GM13976 (cell line): Measurements from ENCODE around the gene ABCC4.

Source experiments
- DNase-seq: peaks from one replicate; pipeline ENCODE4 v3.0.0; 2012; ENCODE audit warnings: low spot score
- CTCF ChIP-seq: IDR thresholded peaks from 2 replicates; pipeline ENCODE4 v1.5.1; 2012; ENCODE audit warnings: borderline replicate concordance, mild to moderate bottlenecking; ENCODE audit not compliant: insufficient read depth; ENCODE audit errors: extremely low read depth, missing control alignments, control extremely low read depth
- in situ Hi-C: fragments of 300-500 bp; cut with MboI; formaldehyde crosslinking; loops from one replicate; pipeline ENCODE4 v1.12.0; 2022; ENCODE audit warnings: low sequenced_read_pairs, mixed read lengths, inconsistent platforms; ENCODE audit not compliant: unreplicated experiment

ABCC4 gene

GRCh38 chr13:95301183-95301967 is at the start of gene ABCC4:
ABCC4 (minus strand) TSS chr13:95301451; CDS start chr13:95301314, 137 bp downstream.
- DNase-seq, result peak; percentile 92
- TF ChIP-seq CTCF, result no peak
- in situ Hi-C loops, result loop anchor here (10.0 kb wide), 1 partner anchor 93 kb away; no protein-coding TSS in a partner anchor

GRCh38 chr13:95349267-95349666 is 48.0 kb upstream of the ABCC4 start:
- DNase-seq, result no peak
- in situ Hi-C loops, result no loop called here
- no peak for TF ChIP-seq CTCF

- in situ Hi-C loops, result no loop called here
- no peak for DNase-seq
- TF ChIP-seq CTCF, result no peak
These were observed 42.7 kb upstream of the ABCC4 start for GRCh38 chr13:95343944-95344343.

GRCh38 chr13:95341441-95341840 is 40.2 kb upstream of the ABCC4 start:
- DNase-seq, result no peak
- in situ Hi-C loops, result no loop called here
- no peak for TF ChIP-seq CTCF

GRCh38 chr13:95338905-95339304 is 37.7 kb upstream of the ABCC4 start:
- in situ Hi-C loops, result no loop called here
- no peak for TF ChIP-seq CTCF
- no peak for DNase-seq

- TF ChIP-seq CTCF, result no peak
These were observed 36.3 kb upstream of the ABCC4 start for GRCh38 chr13:95337597-95337996.

GRCh38 chr13:95335667-95336066 is 34.4 kb upstream of the ABCC4 start:
- TF ChIP-seq CTCF, result no peak
- in situ Hi-C loops, result no loop called here
- no peak for DNase-seq

More at GRCh38 chr13:95337597-95337996, 36.3 kb upstream of the ABCC4 start:
- DNase-seq, result no peak
- in situ Hi-C loops, result no loop called here
